Keratinocyte (primary cell): ENCODE results near the gene NFYB.

Experiments used
- EZH2 ChIP-seq: IDR thresholded peaks from one replicate; pipeline ENCODE4 v1.6.1; 2012; ENCODE audit warnings: inconsistent platforms, mild to moderate bottlenecking, low read length, moderate library complexity
- TF ChIP-seq, protein P1 (sequence below), 3 experiments: IDR thresholded peaks in 1 of 3; conservative IDR thresholded peaks in 1 of 3; optimal IDR thresholded peaks in 1 of 3; 2 replicates in 2 of 3; 3 replicates in 1 of 3; pipeline versions ENCODE3 to v1.5.1; 2011; ENCODE audit warnings: low read length in 3 of 3, mild to moderate bottlenecking in 3 of 3, moderate library complexity in 2 of 3, control low read depth in 1 of 3, inconsistent platforms in 1 of 3; ENCODE audit not compliant: insufficient read depth in 2 of 3; ENCODE audit errors: extremely low read depth in 1 of 3

DNA sequence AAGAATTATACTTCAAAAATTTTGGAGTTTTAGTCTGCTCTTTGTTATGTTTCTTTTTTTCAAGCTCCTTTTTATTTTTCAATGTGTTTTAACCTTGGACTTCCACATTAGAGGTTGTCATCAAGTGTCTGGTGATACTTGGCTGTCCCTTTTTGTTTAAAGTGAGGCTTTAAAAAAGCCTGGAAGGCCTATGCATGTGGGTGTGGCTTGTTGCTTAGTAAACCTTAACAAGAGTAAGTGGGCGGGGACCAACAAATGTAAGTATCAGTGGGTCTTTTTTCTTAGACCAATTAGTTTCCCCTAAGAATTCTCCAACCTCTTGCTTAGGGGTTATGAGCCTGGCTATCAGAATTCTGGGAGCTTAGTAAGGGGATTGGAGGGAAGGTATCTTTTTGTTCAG, 47.3 kb downstream of the NFYB start:
- TF ChIP-seq, protein P1, sequence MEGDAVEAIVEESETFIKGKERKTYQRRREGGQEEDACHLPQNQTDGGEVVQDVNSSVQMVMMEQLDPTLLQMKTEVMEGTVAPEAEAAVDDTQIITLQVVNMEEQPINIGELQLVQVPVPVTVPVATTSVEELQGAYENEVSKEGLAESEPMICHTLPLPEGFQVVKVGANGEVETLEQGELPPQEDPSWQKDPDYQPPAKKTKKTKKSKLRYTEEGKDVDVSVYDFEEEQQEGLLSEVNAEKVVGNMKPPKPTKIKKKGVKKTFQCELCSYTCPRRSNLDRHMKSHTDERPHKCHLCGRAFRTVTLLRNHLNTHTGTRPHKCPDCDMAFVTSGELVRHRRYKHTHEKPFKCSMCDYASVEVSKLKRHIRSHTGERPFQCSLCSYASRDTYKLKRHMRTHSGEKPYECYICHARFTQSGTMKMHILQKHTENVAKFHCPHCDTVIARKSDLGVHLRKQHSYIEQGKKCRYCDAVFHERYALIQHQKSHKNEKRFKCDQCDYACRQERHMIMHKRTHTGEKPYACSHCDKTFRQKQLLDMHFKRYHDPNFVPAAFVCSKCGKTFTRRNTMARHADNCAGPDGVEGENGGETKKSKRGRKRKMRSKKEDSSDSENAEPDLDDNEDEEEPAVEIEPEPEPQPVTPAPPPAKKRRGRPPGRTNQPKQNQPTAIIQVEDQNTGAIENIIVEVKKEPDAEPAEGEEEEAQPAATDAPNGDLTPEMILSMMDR (optimal IDR thresholded peaks at IDR 0.05 in 1 of 3, IDR thresholded peaks at IDR 0.05 in 1 of 3, conservative IDR thresholded peaks at IDR 0.05 in 1 of 3; ENCODE audit: extremely low read depth in 1 of 3, insufficient read depth in 2 of 3, low read length in 3 of 3): no peak
- no peak for TF ChIP-seq EZH2
